ENCODE data around the gene SDHD. TPM values are rescaled to one million over a fixed set of nuclear protein-coding genes. Genes with fewer than 3 reads are reported as not detected.
A peak's percentile ranks its signal among the peaks of the same experiment; 100 is the strongest.

The SDHD gene
- total and polyA plus RNA-seq, 9 of the 15 experiments (the other 6 are each of a cell fraction or from before 2014, with no cell fraction given): 150 to 1,225 (median 215) TPM

GRCh38 chr11:112097734-112098528 lies 11.3 kb downstream of the SDHD start (continued):
- TF ChIP-seq ZNF318 (IDR thresholded peaks at IDR 0.05; ENCODE audit: borderline replicate concordance in 1 of 2, low read depth in 1 of 2): 0 out of 4 replicates have a peak, but pooled peaks of 1 of the 2 experiments have one; percentile 56
- TF ChIP-seq YY1 (IDR thresholded peaks at IDR 0.05; ENCODE audit: borderline replicate concordance in 1 of 3, control insufficient read depth in 1 of 3, extremely low read depth in 1 of 3, insufficient read depth in 3 of 3, insufficient read length in 1 of 3, insufficient replicate concordance in 2 of 3, low read depth in 1 of 3, low read length in 2 of 3): no peak
- TF ChIP-seq ZNF408 (CRISPR knock-in tag; IDR thresholded peaks at IDR 0.05; ENCODE audit: low read depth): no peak
- TF ChIP-seq ATF7 (IDR thresholded peaks at IDR 0.05): peak; percentile 93
- TF ChIP-seq TAF9B (IDR thresholded peaks at IDR 0.05; ENCODE audit: partially characterized antibody): no peak
- no peak for TF ChIP-seq ZNF282 (CRISPR knock-in tag; IDR thresholded peaks at IDR 0.05)
- TF ChIP-seq SP1 (CRISPR knock-in tag; IDR thresholded peaks at IDR 0.05): no peak
- no peak for TF ChIP-seq DIDO1 (tag; IDR thresholded peaks at IDR 0.05; ENCODE audit: low read depth)
- no peak for TF ChIP-seq SLC30A9 (CRISPR knock-in tag; IDR thresholded peaks at IDR 0.05)
- TF ChIP-seq NCOA2 (IDR thresholded peaks at IDR 0.05; ENCODE audit: partially characterized antibody in 2 of 2): no peak
- TF ChIP-seq, protein P1, sequence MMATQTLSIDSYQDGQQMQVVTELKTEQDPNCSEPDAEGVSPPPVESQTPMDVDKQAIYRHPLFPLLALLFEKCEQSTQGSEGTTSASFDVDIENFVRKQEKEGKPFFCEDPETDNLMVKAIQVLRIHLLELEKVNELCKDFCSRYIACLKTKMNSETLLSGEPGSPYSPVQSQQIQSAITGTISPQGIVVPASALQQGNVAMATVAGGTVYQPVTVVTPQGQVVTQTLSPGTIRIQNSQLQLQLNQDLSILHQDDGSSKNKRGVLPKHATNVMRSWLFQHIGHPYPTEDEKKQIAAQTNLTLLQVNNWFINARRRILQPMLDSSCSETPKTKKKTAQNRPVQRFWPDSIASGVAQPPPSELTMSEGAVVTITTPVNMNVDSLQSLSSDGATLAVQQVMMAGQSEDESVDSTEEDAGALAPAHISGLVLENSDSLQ (IDR thresholded peaks at IDR 0.05): peak; percentile 84
- TF ChIP-seq, protein P2, sequence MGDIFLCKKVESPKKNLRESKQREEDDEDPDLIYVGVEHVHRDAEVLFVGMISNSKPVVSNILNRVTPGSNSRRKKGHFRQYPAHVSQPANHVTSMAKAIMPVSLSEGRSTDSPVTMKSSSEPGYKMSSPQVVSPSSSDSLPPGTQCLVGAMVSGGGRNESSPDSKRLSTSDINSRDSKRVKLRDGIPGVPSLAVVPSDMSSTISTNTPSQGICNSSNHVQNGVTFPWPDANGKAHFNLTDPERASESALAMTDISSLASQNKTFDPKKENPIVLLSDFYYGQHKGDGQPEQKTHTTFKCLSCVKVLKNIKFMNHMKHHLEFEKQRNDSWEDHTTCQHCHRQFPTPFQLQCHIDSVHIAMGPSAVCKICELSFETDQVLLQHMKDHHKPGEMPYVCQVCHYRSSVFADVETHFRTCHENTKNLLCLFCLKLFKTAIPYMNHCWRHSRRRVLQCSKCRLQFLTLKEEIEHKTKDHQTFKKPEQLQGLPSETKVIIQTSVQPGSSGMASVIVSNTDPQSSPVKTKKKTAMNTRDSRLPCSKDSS (IDR thresholded peaks at IDR 0.05; ENCODE audit: low read depth, partially characterized antibody): no peak
- TF ChIP-seq ETV1 (tag; conservative IDR thresholded peaks at IDR 0.05; ENCODE audit: low read depth): no peak
- TF ChIP-seq TCF3 (CRISPR knock-in tag; IDR thresholded peaks at IDR 0.05): peak; percentile 61

All from K562 (cell line).